Activated naive CD4-positive, alpha-beta T cell (primary cell): Measurements from ENCODE around the gene KRT4.
"Not testable (repeated sequence)": the region's sequence is repeated elsewhere in the genome, so short reads cannot be mapped to it uniquely, and the experiment has no call there.

Experiments
- DNase-seq, 4 experiments: peaks; one replicate each; lab custom pipeline; 2025; lab: John Stamatoyannopoulos, UW

The KRT4 gene

DNA sequence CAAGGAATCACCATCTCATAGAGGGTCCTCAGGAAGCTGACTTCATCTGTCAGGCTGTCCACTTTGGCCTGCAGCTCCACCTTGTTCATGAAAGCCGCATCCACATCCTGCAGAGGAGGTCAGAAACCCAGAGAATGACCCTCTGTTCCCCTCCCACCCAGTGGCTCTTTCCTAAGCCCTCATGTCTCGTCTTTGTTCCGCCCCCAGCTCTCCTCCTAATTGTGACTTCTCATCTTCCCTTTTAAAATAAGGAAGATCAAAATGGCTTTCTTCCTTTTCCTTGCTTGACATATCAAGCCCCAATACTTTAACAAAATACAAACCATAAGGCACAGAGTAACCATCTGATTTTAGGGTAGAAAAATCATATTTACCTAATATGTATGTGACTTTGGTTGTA, 41.1 kb downstream of the KRT4 start:
- DNase-seq, result no peak

DNA sequence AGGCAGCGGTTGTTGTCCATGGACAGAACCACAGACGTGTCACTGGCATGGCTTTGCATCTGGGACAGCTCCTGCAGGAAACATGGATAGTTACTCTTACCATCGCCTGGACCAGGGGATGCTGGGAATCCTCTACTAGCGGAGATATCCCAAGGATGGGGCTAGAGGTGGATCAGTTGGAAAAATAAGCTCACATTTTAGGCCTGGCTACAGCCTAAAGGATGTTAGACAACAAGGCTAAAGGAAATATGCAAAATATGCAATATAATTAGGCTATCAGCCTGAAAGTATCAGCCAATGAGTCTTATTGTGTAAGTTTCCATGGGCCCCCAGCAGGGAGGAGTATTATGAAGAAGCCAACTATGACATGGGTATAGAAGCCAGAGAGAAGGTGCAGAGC, 41.7 kb downstream of the KRT4 start:
- DNase-seq, result no peak

DNA sequence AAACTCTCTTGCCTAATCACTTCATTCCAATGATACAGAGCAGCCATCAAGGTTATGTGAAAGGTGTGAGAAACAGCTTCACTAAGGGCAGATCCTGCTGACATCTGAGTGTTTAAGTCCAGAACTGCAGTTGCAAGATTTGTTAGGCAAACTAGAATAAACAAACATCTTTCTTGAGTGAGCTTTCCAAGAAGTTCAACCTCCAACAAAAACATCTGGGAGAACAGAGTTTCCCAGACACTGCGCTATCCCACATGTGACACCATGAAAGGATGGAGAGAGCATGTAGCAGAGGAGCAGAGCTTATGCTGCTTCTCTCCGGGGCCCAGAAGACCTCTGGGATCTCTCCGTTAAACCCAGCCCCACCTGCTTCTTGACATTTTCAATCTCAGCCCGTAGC, 42.4 kb downstream of the KRT4 start:
- DNase-seq, result no peak

DNA sequence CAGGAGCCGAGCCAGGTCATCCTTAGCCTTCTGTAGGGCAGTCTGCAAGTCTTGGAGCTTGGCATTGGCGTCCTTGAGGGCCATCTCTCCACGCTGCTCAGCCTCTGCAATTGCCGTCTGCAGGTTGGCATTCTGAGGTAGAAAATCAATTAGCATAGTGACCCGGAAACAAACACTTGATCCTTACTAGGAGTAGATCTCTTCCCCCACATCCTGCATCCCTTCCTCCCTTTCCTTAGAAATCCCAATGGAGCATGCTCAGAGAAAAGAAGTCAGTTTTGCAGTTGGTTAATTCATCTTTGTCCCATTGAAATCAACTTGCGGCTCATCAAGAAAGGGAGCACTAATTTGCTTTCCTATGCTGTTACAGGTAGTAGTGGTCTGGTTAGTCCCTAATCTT, 42.8 kb downstream of the KRT4 start:
- no peak for DNase-seq

DNA sequence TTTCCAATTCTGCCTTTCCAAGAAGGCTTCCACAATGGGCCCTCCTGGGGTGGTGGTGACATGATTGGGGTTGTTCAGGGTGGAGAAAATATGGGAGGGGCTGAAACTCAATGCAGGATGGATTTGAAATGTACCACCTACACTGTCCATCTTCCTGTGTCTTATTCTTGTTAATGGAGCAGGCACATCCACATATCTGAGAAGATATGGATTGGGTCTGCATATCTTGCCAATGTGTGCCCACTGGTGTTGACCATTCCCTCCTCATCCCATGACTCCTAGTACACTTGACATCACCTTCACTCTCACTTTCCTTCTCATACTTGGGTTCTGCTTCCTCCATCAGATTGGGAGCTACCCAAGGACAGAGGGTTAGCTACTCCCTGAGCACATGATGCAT, 44.0 kb downstream of the KRT4 start:
- DNase-seq, result no peak

DNA sequence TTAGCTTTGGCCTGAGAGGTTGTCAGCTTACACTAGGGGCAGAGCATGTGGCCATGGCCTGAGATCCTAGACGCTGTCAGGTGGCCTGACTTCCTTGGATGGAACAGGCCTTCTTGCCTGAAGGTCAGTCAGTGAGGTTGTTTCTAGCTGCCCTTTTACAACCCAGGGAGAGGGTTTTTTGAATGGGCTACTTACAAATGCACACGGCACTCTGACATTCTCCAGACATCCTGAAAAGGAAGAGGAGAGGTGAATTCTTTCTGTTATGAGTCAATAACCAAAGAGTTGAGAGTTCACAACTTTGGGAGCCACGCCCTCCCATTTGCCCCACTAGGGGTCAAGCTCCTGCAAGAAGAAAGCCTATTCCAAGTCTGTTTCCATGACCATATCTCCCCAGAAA, 44.6 kb downstream of the KRT4 start:
- DNase-seq, result no peak

DNA sequence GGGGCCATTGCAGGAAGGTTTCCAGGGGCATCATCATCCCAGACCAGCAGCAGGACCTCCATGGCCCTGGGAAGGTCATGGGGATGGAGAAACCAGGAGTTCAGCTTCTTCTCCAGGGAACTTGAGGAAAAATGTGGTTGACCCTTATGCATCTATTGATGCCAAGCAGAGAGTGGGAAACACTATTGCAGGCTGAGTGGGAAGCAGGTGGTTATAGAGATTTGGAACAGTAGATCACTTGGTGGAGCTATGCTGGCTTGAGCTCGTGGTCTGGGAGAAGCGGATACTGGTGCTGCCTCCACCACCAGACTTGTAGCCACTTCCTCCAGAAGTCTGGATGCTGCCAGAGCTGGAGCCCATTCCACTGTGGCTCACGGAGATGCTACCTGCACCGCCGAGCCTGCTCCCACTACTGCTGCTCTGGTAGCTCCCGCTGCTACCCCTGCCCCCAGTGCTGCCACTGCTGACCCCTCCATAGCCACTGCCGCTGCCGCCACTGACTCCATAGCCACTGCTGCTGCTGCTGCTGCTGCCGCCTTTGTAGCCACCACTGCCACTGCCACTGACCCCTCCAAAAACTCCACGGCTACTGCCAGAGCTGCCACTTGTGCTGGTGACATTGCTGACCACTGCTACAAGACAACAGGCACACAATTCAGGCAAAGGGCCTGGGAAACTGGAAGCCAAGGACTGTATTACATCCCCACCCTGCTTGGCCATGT, 45.3 kb downstream of the KRT4 start:
- no peak for DNase-seq

DNA sequence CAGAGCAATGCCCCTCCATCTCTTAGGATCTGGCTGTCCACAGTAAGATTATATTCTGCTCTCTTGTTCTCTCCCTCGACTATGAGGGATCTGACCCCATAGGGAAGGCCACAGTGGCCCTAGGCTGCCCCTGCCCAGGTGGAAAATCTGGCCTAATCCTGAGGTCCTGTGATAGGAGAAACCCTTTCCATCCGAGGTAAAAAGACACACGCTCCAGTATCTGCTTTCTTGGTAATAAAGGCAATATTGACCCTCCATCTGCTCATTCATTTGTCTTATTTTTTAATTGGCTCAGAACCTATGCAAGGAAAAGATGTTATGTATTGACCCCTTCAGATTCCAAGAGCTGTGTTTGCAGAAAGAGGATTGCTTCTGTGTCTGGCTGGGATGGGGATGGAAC, 46.5 kb downstream of the KRT4 start:
- DNase-seq, result no peak

DNA sequence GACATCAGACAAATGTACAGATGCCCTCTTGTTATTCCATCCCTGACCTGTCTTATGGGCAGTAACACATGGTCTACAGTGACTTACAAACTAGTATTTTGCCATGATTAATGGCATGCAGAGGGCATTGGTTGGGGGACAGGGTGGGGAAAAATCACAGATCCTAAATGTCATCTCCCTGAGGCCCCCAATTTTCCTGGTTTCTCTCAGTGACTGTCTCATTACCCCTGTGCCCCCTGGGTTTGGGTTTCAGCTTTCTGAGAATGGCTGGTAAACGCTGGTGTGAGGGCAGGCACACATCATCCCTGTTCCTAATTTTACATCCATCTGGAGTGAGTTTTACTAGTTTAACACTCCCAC, 46.9 kb downstream of the KRT4 start:
- no peak for DNase-seq

DNA sequence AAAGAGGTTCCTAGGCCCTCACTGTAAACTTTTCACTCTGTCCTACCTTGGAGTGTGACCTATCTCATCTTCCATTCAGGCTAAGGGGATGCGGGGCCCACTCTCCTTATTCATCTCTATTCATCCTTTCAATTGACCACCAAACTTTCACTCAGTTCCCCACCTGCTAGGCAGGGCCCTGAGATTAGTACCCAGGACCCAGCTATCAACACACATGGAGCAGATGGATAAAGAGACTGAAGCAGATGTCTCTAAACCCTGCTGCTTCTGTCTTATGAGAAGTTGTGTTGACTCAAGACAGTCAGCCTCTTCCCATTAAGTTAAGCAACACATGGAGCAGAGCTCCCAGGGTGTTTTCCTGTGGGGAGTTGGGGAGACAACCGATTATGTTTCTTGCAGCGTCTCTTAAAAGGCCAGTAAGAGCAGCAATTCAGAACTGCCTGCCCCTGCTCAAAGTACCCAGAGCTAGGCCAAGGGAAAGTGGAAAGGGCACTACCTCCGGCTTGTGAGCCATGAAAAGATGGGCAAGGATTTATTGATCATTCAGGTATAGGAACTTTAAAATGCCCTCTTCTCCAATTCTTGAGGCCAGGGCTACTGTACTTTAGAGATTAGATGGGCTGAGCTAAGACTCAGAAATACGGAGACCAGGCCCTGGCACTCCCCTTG, 47.4 kb downstream of the KRT4 start:
- no peak for DNase-seq

DNA sequence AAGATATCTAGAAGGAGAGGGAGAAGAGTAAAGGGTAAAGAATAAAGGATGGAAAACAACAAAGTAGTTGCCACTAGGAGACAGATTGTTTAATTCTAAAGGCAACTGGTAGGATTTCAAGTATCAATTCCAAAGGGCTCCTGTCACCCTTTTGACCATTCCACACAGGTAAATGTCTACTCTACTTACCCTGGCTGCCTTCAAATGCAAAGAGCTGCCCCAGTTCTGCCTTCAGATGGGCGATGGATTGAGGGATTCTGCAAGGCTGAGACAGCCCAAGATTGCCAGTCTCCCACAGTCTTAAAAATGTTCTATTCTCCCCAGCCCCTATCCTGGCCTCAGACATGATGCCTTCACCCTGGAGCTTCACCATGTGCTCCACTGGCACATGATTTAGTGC, 48.2 kb downstream of the KRT4 start:
- DNase-seq, result no peak

DNA sequence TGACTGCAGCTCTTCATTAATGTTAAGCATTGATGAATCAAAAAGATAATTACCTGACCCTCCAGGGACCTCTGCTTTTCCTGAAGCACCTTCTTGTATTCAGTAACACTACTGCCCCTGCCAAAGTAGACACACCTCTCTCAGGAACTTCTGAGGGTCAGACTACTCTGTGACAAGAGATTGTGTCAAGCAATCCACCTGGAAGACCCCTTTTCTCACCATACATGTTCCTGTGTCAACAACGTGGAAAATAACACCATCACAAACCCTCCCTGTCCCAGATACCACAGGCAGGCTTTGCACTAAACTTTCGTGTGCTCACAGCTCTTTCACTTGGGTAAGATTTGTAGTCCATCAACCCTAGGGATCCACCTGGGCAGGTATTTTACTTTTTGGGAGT, 49.9 kb downstream of the KRT4 start:
- no peak for DNase-seq

DNA sequence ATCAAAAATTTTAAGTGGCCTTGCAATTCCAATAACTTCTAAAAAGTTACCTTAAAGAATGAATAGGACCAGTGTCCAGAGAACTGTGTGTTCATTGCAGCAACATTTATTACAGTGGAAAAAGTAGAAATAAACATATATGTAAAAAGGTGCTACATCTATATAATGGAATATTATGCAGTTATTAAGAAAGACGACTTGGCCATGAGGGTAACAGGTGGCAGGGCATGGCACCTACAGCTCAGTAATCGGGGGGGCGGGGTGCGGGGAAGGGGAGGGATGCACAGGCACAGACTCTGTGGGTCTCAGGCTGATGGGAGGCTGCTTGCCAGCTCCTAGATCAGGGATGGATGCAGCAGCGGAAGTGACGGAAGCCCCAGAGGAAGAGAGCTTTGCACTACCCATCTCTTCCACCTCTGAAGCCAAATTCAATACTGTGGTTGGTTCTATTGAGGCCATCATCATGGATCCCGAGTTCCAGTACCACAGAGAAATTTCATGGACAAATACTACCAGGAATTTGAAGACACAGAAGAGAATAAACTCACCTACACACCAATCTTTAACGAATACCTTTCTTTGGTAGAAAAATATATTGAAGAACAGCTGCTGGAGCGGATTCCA, 50.8 kb downstream of the KRT4 start:
- DNase-seq, result no peak

DNA sequence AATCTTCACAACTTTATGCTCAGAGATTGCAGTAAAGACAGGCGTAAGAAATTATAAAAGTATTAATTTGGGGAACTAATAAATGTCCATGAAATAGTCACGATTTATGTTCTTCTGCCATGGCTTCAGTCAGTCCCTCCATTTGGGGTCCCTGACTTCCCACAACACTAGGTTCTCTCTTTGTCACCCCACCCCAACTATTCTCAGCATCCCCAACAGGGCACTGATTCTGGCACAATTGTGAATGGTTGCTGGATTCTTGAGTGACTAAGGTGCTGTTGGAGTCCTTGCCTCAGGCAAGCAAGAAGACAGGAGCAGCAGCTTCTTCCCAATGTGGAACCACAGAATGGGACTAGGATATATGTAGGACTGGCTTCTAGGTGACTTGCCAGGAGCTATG, 52.1 kb downstream of the KRT4 start:
- DNase-seq, result no peak

DNA sequence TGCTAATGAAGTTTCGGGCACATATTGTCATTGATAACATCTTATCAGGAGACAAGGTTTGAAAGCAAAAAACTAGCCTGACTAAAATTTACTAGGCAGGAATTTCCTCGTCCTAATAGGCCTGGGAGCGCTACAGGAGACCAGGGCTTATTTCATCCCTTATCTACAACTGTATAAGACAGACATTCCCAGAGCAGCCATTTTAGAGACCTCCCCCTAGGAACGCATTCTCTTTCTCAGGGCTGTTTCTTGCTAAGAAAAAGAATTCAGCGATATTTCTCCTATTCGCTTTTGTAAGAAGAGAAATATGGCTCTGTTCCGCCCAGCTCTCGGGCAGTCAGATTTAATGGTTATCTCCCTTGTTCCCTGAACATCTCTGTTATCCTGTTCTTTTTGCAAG, 52.7 kb downstream of the KRT4 start:
- not testable (repeated sequence) for DNase-seq

DNA sequence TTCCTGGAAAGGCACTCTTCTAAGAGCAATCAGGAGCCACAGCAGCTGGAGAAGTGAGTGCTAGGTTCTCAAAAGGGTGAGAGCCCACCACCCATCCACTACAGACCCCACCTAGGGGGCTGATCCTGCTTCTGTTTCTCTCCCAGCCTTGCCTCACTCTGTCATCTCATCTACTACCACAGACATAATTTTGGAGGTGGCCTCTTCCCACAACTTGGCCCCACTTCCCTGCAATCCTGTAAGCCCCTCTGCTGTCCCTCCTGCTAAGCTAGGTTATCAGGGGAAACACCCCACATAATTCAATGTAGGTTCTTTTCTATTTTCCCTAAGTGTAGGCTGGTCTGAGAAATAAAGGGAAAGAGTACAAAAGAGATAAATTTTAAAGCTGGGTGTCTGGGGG, 53.3 kb downstream of the KRT4 start:
- no peak for DNase-seq

DNA sequence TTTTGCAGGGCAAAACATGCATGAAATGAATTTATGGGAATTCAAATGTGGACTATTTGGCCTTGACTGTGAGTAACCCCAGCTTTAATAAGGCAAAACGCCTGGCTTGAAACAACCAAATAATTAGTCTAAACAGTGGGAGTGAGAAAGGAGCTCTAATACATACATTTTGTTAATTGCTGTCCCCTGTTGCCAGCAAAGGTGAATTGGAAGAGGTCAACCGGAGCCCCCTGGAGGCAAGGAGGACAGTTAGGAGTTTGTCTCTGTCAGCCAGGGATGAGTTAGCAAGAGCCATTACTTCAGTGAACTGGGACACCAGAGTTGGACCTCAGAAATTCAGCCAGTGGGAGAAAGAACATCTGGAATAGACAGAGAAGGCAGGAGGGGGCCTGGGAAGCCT, 54.2 kb downstream of the KRT4 start:
- no peak for DNase-seq

DNA sequence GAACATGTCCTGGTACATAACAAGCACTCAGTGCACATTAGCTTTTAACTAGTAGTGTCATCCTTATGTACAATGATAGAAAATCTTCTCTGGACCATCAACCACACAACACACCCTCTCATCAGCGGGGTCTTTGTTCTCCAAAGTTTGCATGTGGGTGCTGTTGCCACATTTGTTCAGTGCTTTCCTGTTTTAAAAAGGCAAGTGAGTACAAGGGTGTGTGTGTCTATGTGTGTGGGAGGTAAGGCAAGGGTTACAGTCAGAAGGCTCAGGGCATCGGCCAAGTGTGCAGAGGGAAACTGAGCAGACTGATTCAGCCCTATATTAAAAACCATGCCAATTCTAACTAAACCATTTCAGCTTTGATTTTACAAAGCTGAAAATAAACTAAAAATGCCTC, 54.7 kb downstream of the KRT4 start:
- DNase-seq, result no peak

DNA sequence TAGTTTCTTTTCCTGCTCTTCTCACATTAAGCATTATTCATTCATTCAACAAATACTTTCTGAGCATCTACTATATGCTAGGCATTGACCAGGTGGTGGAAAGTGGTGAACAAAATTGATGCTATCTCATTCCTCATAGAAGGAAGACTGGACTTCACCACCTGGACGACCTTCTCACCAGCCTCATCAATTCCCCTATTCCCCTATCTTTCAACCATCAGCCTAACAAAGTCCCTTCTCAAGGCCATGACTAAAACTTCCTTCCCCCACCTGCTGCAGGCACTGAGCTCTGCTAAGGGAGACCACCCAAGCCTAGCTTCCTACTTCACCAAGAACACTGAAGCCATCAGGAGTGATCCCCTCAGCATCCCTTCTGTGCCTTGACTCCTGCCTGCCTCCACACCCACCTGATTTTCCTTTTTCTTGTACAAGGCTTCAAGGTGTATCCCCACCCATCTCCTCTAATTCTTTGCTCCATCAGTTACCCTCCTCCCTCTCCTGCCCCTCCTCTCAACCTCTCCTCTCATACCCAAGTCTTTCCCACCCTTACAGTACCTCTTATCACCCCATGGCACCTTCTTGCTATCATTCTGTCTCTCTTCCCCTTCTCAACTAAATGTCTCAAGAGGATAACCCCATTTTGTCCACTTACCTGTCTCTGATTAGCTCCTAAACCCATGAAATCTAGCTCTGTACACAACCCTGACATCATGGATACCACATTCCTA, 56.3 kb downstream of the KRT4 start:
- no peak for DNase-seq
